OCI-M2 (cell line): ENCODE data around the gene KEAP1.

Experiments
- DNase-seq: peaks from one replicate; lab custom pipeline; 2025; ENCODE audit not compliant: unreplicated experiment; lab: John Stamatoyannopoulos, UW

KEAP1 gene

DNA sequence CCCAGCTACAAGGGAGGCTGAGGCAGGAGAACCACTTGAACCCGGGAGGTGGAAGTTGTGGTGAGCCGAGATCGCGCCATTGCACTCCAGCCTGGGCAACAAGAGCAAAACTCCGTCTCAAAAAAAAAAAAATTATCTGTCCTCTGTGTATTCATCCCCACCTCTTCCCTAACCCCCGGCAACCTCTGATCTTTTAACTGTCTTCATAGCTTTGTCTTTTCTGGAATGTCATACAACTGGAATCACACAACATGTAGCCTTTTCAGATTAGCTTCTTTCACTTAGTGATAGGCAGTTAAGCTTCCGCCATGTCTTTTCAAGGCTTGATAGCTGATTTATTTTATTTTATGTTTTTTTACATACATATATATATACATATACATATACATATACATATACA, 22.5 kb upstream of the KEAP1 start:
- no peak for DNase-seq

DNA sequence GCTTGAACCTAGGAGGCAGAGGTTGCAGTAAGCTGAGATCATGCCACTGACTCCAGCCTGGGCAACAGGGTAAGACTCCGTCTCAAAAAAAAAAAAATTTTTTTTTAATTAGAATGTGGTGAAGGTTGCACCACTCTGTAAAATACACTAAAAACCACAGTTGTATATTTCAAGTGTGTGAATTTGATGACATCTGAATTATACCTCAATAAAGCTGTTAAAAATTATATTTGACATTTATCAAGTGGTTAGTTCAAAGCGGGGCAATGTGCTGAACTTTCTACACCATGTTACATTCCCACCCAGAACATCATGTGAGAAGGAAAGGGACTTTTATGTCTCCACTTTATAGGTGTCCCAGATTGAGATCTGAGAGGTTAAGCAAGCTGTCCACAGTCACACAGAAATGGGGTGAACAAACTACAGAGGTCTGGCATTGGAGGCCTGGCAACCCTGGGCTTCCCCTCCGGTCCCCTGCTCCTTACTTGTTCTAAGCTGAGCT, 20.0 kb upstream of the KEAP1 start:
- DNase-seq: no peak

DNA sequence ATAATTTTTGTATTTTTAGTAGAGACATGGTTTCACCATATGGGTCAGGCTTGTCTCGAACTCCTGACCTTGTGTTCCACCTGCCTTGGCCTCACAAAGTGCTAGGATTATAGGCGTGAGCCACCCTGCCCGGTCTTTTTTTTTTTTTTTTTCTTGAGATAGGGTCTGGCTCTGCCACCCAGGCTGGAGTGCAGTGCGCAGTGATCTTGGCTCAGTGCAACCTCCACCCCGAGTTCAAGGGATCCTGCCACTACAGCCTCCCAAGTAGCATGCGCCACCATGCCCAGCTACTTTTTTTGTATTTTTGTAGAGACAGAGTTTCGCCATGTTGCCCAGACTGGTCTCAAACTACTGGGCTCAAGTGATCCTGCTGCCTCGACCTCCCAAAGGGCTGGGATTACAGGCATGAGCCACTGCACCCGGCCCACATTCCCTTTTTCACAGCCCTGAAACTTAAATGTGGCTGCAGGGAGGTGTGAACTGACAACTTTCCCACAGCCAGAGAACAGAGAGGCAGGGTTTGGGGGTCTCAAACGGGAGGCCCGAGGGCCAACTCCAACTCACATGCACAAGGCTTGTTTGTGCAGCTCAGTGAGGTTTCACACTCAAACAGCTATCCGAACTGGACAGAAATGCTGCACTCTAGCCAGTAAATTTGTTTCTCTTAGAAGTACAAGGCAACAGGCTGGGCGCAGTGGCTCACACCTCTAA, 18.5 kb upstream of the KEAP1 start:
- no peak for DNase-seq

DNA sequence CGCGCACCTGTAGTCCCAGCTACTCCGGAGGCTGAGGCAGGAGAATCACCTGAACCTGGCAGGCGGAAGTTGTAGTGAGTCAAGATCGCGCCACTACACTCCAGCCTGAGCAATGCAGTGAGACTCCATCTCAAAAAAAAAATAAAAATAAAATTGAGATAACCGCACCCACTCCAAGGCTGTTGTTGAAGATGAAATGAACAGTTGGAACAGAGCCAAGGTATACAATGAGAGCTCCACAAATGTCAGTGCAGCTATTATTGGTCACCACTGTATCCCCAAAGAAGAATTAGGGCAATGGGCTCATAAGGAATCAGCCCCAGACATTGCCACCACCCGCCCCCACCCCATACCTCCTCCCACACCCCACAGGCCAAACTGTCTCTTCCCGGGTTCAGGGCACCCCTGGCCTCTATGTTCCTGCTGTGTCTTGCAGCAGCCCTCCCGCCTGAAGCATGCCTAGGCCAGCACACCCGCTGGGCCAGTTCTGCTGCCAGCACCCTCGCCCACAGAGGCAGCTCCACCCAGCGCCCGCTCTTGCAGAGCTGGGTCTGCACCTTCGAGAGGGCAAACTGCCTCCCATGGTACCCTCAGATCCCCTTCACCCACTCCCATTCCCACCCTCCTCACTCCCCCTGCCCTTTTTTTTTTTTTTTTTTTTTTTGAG, 17.6 kb upstream of the KEAP1 start:
- DNase-seq: no peak

DNA sequence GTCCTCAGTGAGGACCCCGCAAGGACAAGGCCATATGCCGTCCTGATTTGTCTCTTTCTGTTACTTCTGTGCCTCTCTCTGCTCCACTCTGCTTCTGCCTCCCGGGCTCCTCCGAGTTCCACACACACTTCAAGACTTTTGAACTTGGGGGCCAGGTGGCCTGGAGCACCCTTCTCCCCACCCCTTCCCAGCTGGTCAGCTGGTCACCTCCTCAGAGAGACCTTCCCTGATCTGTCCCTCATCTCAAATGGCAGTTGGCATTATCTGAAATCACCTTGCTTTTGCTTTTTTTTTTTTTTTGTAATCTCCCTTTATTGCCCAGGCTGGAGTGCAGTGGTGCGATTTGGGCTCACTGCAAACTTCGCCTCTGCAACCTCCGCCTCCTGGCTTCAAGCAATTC, 16.3 kb upstream of the KEAP1 start:
- DNase-seq: no peak

DNA sequence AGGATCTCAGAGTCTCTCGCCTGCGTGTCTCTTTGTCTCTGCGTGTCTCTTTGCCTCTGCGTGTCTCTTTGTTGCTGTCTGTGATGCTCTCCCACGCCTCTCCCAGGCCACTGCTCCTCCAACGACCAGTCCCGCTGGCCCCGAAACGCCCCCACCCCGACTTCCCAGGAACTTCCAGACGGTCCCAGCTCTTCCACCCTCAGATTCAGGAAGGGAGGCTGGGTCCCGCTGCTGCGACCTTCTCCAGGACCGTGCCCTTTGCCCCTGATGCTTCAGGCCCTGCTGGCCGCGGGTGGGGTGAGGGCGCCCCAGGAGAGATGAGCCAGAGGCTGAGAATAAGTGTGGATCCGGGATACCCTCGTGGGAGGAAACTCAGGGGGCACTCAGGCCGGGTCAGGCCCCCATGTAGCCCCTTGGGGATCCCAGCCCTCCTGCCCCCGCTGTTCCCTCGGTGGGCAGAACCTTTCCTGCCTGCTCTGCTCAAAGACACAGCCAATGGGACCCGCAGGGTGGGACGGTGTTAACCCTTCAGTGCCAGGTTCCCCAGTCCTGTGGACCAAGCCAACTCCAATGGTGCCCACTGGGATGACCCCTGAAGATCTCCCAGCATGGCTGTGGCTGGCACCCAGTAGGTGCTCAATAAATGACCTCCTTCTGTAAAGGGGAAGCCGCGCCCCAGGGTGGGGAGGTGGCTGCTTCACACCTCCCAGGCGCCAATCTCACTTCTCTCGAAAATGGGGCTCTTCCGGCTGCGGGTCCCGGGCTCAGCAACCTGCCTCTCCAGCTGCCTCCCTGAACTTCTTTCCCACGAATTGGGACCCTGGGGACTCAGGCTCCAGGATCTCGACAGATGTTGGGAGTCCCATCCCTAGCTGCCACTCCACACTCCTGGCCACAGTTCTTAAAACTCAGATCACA, 15.5 kb upstream of the KEAP1 start:
- DNase-seq: no peak

DNA sequence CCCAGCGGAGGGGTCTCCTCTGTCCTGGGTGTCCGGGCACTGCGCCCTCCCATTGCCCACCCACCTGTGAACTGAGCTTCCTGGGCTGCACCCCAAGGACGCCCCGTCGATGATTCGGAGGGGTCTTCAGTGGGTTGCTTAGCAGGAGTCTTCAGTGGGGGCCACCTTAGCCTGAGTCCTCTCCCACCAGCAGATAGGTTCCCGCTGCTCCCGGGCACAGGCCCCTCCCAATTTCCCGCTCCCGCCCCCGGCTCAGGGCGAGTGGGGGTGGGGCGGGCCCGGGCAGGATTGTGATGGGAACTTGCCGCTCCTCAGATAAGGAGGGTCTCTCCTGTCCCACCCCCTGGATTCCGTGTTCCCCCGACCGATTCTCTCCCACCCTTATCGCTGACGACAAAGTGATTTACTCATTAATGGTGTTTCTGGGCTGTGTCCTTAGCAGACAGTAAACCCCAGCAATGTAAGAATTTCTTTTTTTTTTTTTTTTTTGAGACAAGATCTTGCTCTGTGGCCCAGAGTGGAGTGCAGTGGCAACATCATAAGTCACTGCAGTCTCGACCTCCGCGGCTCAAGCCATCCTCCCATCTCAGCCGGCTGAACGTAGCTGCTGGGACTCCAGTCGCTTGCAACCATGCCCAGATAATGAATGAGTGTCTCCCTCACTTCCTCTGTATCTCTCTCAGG, 14.7 kb upstream of the KEAP1 start:
- DNase-seq: peak; percentile 98

DNA sequence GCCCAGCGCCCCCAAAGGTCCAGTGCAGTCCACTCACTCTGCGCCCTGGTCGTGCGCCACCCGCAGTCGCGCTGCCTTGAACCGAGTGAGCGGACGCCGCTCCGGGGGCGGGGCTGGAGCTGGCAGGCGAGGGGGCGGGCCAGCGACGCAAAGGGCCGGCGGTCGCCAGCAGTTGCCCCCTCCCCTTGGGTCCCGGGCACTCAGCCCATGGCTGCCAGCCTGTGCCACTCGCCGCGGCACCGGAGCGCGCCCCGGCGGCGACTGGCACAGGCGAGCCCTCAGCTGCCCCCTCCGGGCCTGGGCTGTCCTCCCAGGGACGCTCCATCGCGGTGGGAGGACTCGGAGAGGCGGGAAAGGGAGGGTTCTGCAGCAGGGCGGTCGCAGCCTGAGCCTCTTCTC, 14.2 kb upstream of the KEAP1 start, which contains the start of gene S1PR5:
Gene S1PR5, minus strand, starts transcription at position 87 of the 399 bp plus-strand sequence. CDS start 2,436 bp downstream, outside the sequence.
- no peak for DNase-seq

DNA sequence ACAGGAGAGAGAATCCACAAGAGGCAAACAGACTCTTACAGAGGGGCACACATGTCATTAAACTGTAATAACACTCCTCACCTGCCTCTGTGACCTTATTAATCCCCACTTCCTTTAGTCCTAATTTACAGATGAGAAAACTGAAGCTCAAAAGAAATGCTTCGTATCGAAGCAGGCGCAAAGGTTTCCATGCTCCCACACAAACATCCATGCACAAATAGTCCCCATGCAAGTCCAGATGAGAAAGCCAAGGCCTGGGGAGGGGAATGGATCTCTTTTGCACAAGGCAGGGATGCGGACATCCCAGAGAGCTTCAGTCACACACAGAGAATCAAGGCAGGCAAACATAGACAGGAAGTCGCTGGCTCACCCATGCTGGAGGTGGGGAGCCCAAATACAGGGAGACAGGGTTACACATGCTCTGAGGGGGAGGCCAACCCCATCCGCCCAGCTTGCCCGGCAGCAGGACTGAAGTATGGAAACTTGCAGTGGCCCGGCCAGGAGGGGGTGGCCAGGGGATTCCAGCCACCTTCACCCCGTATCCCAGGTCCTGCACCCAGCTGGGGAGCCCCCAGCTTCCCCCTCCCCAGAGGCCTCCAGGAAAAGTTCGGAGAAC, 13.6 kb upstream of the KEAP1 start:
- DNase-seq: no peak

DNA sequence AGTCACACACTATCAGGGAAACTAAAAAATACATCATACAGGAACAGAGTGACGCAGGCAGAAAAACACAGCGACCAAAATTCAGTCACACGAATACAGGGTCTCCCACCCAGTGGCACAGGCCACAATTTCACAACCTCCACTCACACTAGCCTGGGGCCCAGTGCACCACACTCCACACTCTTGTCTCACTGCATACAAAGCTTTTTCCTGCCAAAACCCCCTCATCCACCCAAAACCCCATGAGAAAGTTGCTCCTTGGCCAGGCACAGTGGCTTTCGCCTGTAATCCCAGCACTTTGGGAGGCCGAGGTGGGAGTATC, 12.9 kb upstream of the KEAP1 start:
- no peak for DNase-seq

DNA sequence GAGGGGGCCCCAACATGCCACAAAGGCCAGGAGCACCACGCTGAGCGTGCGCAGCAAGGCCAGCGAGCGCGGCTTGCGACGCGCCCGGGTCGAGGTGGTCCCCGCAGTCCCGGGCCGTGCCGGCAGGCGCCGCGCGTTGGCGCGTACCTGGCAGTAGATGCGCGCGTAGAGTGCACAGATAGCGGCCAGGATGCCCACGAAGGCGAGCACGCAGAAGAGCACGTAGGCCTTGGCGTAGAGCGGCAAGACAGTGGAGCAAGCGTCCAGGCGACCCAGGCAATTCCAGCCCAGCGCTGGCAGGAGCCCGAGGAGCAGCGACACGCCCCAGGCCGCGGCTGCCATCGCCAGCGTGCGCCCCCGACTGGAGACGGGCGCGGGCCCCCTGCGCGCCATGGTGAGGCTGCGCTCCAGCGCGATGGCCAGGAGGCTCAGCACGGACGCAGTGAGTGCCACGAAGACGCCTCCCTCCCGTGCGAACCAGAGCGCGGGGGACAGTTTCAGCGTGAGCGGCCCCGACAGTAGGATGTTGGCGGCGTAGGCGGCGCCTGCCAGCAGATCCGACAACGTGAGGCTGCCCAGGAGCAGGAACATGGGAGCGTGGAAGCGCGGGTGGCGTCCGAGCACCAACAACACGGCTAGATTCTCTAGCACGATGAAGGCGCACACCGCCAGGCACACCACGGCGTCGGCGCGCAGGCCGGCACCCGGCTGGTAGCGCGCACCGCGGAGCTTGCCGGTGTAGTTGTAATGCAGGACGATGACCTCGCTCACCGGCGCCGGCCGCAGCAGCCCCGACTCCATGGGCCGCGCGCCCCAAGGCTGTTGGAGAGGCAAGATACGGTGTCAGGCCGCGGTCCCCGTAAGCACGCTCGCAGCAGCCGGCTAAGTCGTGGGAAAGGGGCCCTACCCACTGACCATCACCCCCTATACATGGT, 11.3 kb upstream of the KEAP1 start:
- no peak for DNase-seq

DNA sequence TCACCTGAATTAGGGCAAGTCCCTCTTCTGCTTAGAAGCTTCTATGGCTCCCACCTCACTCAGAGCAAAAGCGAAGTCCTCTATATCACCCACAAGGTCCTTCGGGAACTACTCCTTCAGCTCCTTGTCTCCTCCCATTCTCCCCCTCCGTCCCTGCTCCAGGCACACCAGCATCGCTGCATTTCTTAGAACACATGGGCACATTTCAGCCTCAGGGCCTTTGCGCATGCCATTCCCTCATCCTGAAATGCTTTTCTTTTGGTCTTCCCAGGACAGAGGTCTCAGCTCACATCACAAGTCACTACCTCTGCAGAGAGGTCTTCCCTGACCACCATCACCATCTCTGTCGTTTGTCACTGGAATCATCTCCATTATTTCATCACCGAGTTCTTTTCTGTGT, 10.1 kb upstream of the KEAP1 start:
- DNase-seq: no peak

DNA sequence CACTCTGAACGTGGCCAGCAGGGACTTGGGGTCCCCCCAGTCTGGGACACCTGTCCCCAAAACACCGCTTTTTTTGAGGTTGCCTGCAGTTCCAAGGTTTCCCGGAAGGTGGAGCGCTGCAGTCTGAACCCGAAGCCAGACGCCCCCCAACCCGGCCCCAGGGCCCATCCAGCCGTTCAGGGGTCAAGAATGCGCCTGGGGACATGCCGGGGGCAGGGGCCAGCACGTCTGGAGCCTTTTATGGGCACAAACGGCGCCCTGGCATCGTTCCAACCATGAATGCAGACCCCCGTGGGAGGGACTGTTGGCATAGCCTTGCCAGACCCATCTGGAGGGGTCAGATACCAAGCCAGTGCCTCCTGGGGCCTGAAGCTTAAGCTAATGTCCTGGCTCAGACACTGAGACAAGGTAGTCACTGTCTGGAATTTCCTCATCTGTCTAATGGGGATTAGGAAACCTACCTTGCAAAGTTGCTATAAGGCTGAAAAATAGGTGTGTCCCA, 7.2 kb upstream of the KEAP1 start:
- peak; percentile 95 for DNase-seq

DNA sequence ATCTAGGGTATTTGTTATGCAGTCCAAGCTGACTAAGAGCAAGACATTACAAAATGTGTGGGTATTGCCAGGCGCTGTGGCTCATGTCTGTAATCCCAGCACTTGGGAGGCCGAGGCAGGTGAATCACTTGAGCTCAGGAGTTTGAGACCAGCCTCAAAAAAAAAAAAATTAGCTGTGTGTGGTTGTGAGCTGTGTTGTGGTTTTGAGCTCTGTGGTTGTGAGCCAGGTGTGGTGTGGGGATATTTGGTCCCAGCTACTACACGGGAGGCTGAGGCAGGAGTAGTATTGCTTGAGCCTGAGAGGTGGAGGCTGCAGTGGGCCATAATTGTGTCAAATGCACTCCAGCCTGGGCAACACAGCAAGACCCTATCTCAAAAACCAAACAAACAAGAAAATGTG, 5.6 kb upstream of the KEAP1 start:
- DNase-seq: no peak

DNA sequence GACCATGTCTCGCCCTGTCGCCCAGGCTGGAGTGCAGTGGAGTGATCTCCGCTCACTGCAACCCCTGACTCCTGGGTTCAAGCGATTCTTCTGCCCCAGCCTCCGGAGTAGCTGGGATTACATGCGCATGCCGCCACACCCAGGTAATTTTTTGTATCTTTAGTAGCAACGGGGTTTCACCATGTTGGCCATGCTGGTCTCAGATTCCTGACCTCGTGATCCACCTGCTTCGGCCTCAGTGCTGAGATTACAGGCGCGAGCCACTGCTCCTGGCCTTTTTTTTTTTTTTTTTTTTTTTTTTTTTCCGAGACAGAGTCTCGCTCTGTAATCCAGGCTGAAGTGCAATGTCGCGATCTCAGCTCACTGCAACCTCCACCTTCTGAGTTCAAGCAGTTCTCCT, 4.9 kb upstream of the KEAP1 start:
- no peak for DNase-seq

DNA sequence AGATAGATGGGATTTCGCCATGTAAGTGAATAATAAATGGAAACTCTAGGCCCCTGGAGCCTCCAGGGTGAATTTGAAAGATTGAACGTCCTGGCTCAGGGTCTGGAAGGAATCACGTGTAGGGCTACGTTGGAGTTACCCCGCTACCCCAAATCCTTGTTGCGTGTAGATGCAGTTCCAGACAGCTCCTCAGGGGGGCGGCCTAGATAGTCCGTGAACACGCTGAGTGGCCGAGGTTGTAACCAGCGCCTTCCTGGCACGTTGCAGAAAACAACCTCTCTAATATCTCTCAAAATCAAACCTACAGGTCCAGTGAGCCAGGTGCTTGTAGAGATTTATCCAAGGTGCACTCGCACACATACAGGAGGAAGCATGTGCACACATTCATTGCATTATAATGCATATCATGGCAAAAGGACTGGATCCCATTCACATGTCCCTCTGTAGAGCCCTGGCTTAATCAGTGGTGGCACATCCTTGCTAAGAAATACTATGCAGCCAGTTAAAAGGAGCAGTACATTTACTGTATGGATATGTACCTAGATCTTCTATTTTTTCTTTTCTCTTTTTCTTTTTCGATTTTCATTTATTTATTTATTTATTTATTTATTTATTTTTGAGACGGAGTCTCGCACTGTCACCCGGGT, 2.5 kb upstream of the KEAP1 start:
- no peak for DNase-seq

DNA sequence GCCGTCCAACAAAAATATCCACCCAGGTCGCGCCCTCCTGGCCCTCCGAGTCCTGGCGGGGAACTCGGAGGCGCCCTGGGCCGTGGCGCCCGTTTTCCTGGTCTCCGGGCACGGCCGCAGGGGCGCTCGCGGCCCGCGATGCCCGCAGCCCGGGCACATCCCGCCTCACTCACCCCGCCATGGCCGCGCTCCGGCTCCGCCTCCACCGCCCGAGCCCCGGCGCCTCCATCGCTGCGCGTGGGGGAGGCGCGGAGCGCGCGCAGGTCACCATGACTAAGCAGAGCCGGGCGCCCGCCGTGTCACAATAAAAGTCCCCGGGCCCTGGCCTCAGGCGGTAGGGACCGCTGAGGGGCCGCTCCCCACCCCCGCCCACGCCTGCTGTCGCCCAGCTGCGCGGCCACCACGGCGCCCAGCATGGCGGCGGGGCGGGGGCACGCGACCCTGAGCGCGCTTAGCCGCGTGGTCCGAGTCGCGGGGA, 593 bp downstream of the KEAP1 start:
- DNase-seq: peak; percentile 99

DNA sequence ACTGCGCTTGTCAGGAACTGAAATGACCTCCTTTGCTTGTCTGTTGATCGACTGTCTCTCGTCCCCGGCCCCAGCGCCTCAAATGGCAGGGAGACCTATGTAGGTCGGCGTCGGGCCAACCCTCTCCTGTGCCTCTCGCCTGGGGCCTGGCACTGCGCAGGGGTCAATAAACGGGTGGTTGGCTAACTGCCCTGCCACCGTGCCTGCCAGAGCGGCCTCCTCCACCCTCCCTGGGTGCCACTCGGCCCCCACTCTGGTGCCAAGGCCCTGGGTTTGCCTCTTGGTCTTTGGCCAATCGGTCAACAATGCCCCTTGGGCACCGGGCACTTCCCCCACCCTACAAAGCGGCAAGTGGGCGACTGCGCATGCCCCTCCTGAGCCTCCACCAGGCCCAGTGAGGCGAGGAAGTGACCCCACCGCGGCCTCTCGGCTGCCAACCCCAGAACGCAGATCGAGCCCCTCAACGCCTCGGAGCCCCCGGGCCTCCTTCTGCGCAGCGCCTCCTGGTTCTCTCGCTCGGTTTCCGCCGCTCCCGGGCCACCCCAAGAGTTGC, 1.1 kb downstream of the KEAP1 start:
- no peak for DNase-seq

DNA sequence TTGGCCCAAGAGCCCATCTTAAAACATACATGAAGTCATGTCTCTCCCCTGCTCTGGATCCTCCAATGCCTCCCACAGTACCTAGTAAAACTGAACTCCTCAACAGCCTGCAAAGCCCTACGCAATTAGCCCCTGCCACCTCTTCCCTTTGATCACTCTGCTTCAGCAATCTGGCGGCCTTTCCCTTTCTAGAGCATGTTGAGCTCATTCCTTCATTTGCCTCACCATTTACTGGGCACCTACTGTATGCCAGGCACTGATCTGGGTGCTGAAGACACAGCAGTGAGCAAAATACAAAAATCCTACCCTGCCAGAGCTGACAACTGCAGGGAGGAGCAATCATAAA, 2.9 kb downstream of the KEAP1 start:
- no peak for DNase-seq
